Adrenal gland (tissue), 5 donors: ENCODE data around the gene GNPTG.

Experiments used
- CTCF ChIP-seq, 6 experiments: fragments of 450-650 bp in 4 of 6; fragments of 200-600 bp in 2 of 6; sonication (generic) in 1 of 6; IDR thresholded peaks; 1 replicate in 5 of 6; 2 replicates in 1 of 6; pipeline versions ENCODE4 v1.5.1 to v1.8.0; 2016 to 2021; ENCODE audit warnings: antibody characterized with exemption in 6 of 6, mild to moderate bottlenecking in 2 of 6, moderate library complexity in 1 of 6
- POLR2A ChIP-seq, 2 donors: fragments of 450-650 bp; IDR thresholded peaks; one replicate each; pipeline ENCODE4 v1.6.1; 2017; ENCODE audit warnings: antibody characterized with exemption in 2 of 2, mild to moderate bottlenecking in 2 of 2, moderate library complexity in 1 of 2
- donor health status: DM: no; HTN: no; CAD: no.

- TF ChIP-seq CTCF (IDR thresholded peaks at IDR 0.05) (no peak), POLR2A (IDR thresholded peaks at IDR 0.05) (no peak)
Observed at GRCh38 chr16:1322407-1322806, 29.3 kb upstream of the GNPTG start.
